C1 segment of cervical spinal cord (tissue), 14 donors: Measurements from ENCODE around the gene CGB1.
"Not testable (repeated sequence)": the region's sequence is repeated elsewhere in the genome, so short reads cannot be mapped to it uniquely, and the experiment has no call there.

Experiments used
- DNase-seq, 14 donors: peaks; one replicate each; lab custom pipeline; 2025; lab: John Stamatoyannopoulos, UW

CGB1 gene

DNA sequence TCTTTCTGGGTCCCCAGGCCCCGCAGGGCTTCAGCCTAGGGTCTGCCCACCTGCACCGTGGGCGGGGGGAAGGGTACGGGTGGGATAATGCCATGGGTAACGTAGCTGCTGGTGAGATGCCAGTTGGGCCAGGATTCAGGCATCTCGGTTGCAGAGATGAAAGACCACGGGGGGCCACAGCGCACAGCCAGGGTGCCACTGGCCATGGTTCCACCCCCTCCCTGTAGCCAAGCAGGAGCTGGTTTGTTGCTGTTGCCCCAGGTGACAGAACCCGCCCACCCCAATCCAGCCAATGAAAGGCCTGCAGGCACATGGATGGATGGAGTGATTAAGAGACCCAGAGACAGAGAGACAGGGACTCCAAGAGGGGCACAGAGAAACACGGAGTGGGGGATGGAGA, 21.9 kb upstream of the CGB1 start:
- no peak for DNase-seq

- peak in 3 of 14 donors; percentile 0 to 8 (median 8) for DNase-seq
Measured at GRCh38 chr19:49057636-49058234, 21.0 kb upstream of the CGB1 start, which contains the start of gene CGB7. Gene CGB7 (minus strand): TSS chr19:49057749. CDS start chr19:49055375, 2,374 bp downstream.

DNA sequence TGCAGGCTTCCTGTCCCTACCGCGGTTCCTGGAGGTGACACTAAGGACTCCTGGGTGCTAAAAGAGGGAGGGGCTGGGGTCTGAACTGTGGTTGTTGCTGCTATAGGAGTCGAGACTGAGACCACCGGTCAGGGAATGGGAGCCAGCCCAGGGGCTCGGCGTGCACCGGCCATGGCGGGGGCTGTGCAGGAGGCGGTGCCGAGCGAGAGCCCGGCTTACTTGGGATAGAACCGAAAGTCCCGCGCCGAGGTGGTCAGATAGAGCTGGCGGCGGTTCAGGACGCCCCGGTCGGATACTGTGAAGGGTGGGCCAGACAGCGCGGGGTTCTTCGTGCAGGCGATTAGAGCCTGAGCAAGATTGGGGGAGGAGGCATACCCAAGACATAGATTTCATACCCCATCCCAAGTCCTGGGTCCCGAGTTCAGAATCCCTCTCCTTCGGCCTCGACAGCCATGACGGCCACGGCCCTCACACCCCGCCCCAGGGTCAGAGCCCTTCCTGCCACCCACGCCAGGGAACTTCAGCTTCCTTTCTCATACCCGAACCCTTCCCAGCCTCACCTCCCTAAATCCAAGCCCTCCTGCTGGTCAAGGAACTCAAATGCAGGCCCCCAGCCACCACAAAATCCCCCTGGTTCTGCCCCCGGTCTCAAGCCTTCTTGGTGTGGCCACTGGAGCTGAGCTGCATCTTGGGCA, 20.4 kb upstream of the CGB1 start:
- DNase-seq = not testable (repeated sequence)

DNA sequence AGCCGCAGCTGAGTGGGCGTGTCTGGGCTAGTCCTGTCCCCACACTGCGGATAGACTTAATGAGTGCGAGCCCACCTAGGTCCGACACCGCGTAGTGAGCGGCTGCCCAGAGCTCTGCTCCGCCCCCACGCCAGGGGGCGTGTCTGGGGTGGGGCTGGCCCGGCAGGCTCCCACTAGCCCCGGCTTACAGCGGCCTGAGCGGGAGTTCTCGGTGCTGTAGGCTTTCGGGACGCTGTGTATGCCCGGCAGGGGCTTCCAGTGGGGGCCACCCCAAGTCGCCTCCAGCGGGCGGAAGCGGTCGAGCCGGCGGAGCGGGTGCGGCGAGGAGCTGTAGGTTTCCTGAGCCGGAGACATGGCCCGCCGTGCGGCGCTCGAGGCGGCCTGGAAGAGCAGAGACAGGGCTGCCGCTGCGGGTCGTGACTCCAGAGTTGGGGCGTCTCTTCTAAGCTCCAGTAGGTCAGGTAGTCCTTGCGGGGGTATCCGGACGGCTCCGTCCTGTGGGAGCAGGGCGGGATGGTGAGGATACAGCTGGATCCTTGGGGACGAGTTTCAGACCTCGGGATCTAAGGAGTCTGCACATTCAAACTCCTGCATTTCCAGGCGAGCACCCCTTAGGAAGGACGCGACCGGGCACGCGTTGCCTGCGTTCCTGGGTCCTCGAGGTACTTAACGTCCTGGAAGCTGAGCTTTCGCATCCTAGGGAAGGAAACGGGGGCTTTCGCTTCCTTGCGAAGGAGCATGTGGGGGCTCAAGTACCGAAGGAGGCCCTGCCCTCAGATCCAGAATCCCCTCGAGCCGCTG, 19.6 kb upstream of the CGB1 start:
- peak in 4 of 14 donors; percentile 2 to 25 (median 15) for DNase-seq

- not testable (repeated sequence) for DNase-seq
Measured at GRCh38 chr19:49050376-49051033, 13.8 kb upstream of the CGB1 start.

- DNase-seq = not testable (repeated sequence)
Measured at GRCh38 chr19:49049834-49050233, 13.1 kb upstream of the CGB1 start.

GRCh38 chr19:49049011-49049410, 12.3 kb upstream of the CGB1 start, which contains the start of gene CGB8:
Gene CGB8 (minus strand): TSS chr19:49049111. CDS start chr19:49048739, 372 bp downstream.
- not testable (repeated sequence) for DNase-seq

- not testable (repeated sequence) for DNase-seq
Measured at GRCh38 chr19:49043548-49043947, 6.9 kb upstream of the CGB1 start, which contains the start of gene CGB5. Gene CGB5 (plus strand): TSS chr19:49043848. CDS start chr19:49044210, 362 bp downstream.

DNA sequence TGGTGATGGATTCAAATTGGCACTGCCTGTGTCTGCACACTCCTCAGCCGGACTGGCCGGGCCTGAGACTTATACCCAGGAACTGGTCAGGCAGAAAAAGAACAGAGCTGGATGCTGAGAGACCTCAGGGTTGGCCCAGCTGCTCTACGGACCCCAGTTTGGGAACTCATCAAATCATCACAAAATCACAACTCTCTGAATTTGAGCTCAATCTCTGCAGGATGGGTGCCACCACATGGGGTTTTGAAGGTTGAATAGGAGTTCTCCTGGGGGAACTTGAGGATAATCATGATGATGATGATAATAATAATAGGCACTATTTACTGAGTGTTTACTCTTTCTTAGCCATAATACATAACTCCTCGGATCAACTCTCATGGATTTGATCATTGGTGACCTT, 6.0 kb upstream of the CGB1 start:
- not testable (repeated sequence) for DNase-seq

DNA sequence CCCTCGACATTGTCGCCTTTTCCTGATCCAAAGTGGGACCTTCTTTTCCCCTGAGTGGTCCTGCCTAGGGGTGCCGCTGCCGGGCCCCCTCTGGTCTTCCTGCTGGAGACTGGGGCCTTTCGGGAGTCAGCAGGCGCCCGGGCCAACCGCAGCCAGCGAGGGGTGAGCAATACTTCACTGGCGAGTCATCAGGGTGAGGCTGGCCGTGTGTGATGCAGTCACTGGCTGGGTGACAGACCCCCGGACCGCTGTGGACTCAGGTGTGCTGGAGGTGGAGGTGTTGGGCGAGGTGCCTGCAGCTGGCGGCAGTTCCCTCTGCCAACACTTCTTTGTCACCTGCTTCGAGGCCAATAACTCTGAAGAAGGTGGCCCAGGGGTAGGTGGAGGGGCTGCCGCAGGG, 5.5 kb upstream of the CGB1 start:
- DNase-seq = no peak

DNA sequence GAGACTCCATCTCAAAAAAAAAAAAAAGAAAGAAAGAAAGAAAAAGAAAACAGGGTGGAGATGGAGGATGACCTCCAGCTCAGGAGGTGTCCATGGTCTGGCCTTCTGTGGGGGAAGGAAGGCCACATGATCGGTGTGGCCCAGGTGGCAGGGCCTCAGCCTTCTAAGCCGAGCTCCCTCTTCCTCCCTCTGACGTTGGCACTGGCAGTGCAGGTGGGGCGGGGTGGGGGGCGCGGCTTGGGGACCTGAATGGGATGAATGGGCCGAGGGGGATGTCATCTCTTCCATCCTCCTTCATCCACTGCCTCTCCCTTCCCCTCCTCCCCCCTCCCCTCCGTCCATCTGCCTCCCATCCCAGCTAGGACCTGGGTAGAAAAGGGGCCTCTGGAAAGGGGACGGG, 3.0 kb upstream of the CGB1 start:
- DNase-seq = not testable (repeated sequence)

DNA sequence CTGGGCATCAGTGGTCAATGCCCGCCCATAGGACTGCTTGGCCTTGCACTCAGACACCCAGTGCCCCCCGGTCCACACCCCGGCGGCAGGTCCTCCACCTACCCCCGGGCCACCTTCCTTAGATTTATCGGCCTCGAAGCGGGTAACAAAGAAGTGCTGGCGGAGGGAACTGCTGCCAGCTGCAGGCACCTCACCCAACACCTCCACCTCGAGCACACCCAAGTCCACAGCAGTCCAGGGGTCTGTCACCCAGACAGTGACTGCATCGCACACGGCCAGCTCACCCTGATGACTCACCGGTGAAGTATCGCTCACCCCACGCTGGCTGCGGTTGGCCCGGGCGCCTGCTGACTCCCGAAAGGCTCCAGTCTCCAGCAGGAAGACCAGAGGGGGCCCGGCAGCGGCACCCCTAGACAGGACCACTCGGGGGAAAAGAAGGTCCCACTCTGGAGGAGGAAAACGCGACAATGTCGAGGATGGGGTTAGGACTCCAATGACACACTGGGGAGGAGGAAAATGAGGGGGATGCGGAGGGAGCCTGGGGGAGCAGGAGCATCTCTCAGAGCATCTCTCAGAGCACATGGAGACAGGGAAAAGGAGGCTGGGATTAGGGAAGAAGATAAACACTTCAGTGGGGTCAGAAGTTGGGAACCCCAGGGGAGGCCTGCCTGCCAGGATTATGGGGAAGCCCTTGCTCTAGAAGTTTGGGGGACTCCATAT, 2.0 kb upstream of the CGB1 start:
- DNase-seq = not testable (repeated sequence)

DNA sequence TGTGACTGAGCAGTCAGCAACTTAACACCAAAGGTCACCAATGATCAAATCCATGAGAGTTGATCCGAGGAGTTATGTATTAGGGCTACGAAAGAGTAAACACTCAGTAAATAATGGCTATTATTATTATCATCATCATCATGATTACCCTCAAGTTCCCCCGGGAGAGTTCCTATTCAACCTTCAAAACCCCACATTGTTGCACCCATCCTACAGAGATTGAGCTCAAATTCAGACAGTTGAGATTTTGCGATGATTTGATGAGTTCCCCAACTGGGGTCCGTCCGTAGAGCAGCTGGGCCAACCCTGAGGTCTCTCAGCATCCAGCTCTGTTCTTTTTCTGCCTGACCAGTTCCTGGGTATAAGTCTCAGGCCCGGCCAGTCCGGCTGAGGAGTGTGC, 1.4 kb upstream of the CGB1 start:
- DNase-seq = not testable (repeated sequence)

- not testable (repeated sequence) for DNase-seq
Measured at GRCh38 chr19:49031642-49032301, 4.9 kb downstream of the CGB1 start, which contains the start of gene CGB2. Gene CGB2 (plus strand): TSS chr19:49031890. CDS start chr19:49032096, 206 bp downstream.

DNA sequence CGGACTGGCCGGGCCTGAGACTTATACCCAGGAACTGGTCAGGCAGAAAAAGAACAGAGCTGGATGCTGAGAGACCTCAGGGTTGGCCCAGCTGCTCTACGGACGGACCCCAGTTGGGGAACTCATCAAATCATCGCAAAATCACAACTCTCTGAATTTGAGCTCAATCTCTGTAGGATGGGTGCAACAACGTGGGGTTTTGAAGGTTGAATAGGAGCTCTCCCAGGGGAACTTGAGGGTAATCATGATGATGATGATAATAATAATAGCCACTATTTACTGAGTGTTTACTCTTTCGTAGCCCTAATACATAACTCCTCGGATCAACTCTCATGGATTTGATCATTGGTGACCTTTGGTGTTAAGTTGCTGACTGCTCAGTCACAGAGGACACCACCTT, 6.4 kb downstream of the CGB1 start:
- DNase-seq = not testable (repeated sequence)

DNA sequence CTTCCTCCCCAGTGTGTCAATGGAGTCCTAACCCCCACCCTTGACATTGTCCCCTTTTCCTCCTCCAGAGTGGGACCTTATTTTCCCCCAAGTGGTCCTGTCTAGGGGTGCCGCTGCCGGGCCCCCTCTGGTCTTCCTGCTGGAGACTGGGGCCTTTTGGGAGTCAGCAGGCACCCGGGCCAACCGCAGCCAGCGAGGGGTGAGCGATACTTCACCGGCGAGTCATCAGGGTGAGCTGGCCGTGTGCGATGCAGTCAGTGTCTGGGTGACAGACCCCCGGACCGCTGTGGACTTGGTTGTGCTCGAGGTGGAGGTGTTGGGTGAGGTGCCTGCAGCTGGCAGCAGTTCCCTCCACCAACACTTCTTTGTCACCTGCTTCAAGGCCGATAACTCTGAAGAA, 6.9 kb downstream of the CGB1 start:
- not testable (repeated sequence) for DNase-seq

GRCh38 chr19:49028686-49029085, 8.0 kb downstream of the CGB1 start:
- DNase-seq = not testable (repeated sequence)

GRCh38 chr19:49025599-49025998, 11.1 kb downstream of the CGB1 start:
- not testable (repeated sequence) for DNase-seq

GRCh38 chr19:49025088-49025487, 11.6 kb downstream of the CGB1 start:
- not testable (repeated sequence) for DNase-seq

DNA sequence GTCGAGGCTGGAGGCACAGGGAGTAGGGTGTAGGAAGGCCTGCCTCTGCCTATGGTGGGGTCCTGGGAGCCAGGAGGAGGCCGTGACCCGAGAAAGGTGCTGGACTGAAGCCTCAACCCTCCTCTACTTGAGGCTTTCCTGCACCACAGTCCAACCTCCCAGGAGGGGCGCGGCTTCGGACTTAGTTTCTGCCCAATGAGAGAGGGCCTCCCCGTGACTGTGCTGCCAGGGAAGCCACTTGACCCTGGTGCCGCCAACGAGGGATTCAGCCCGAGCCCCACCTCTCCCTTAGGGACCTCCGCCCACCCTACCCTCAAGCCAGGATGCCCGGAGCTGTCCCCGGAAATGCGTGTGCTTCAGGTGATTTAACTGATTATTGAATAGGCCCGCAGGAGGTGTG, 12.5 kb downstream of the CGB1 start, which contains the start of gene CGB3:
TSS of gene CGB3 (minus strand) at position 101 of the 400 bp plus-strand sequence. CDS start 362 bp downstream, outside the sequence.
- DNase-seq = not testable (repeated sequence)
